Mesenchymal stem cell (in vitro differentiated cells and primary cell): ENCODE measurements around the gene CAND2.

ENCODE experiments used
- DNase-seq: peaks from one replicate; pipeline ENCODE4 v3.0.0-alpha.2; 2013
- H2AFZ ChIP-seq: one replicate; pipeline ENCODE4 v1.6.1; 2013; ENCODE audit warnings: low read depth, mild to moderate bottlenecking, control low read depth, inconsistent platforms, low read length, moderate library complexity
- H2AK5ac ChIP-seq: 2 replicates; pipeline ENCODE4 v1.6.1; 2013; ENCODE audit warnings: low read length, moderate library complexity, mild to moderate bottlenecking, inconsistent platforms; ENCODE audit not compliant: severe bottlenecking
- H2BK120ac ChIP-seq: one replicate; pipeline ENCODE4 v1.6.1; 2013; ENCODE audit warnings: low read depth, mild to moderate bottlenecking, inconsistent platforms, low read length, moderate library complexity
- H2BK12ac ChIP-seq, 2 experiments: one replicate each; pipeline ENCODE4 v1.6.1; 2013; ENCODE audit warnings: inconsistent platforms in 2 of 2, low read length in 2 of 2, mild to moderate bottlenecking in 2 of 2, moderate library complexity in 2 of 2, control low read depth in 1 of 2
- H2BK15ac ChIP-seq: one replicate; pipeline ENCODE4 v1.6.1; 2013; ENCODE audit warnings: mild to moderate bottlenecking, low read depth, inconsistent platforms; ENCODE audit not compliant: poor library complexity, severe bottlenecking
- H2BK5ac ChIP-seq: 2 replicates; pipeline ENCODE4 v1.6.1; 2013; ENCODE audit warnings: low read depth, mild to moderate bottlenecking, low read length, control low read depth, inconsistent platforms; ENCODE audit not compliant: poor library complexity, severe bottlenecking
- H3K14ac ChIP-seq, 2 experiments: one replicate each; pipeline ENCODE4 v1.6.1; 2013; ENCODE audit warnings: inconsistent platforms in 2 of 2, low read length in 2 of 2, control low read depth in 1 of 2, mild to moderate bottlenecking in 1 of 2, moderate library complexity in 1 of 2
- H3K18ac ChIP-seq, 2 experiments: one replicate each; pipeline ENCODE4 v1.6.1; 2013; ENCODE audit warnings: inconsistent platforms in 2 of 2, low read length in 2 of 2, control low read depth in 1 of 2, low read depth in 1 of 2, mild to moderate bottlenecking in 1 of 2
- H3K23ac ChIP-seq, 2 experiments: one replicate each; pipeline ENCODE4 v1.6.1; 2013; ENCODE audit warnings: inconsistent platforms in 2 of 2, low read length in 2 of 2, mild to moderate bottlenecking in 2 of 2, moderate library complexity in 2 of 2, control low read depth in 1 of 2
- H3K27ac ChIP-seq: 2 replicates; pipeline ENCODE4 v1.5.1; 2013; ENCODE audit warnings: mild to moderate bottlenecking, moderate library complexity, low read length, control low read depth, inconsistent platforms; ENCODE audit not compliant: poor library complexity, severe bottlenecking
- H3K27me3 ChIP-seq, 2 experiments: 2 replicates each; pipeline versions ENCODE4 v1.6.1 to v1.7.0; 2013; ENCODE audit warnings: low read length in 2 of 2, mild to moderate bottlenecking in 2 of 2, moderate library complexity in 2 of 2, control low read depth in 1 of 2, inconsistent platforms in 1 of 2; ENCODE audit not compliant: control insufficient read depth in 1 of 2, insufficient read depth in 1 of 2
- H3K36me3 ChIP-seq, 2 experiments: 2 replicates each; pipeline versions ENCODE4 v1.6.1 to v1.7.0; 2013; ENCODE audit warnings: low read length in 2 of 2, control low read depth in 1 of 2, inconsistent platforms in 1 of 2, low read depth in 1 of 2, mild to moderate bottlenecking in 1 of 2; ENCODE audit not compliant: insufficient read depth in 2 of 2, control insufficient read depth in 1 of 2
- H3K4ac ChIP-seq, 2 experiments: one replicate each; pipeline ENCODE4 v1.6.1; 2013; ENCODE audit warnings: inconsistent platforms in 2 of 2, low read length in 2 of 2, mild to moderate bottlenecking in 2 of 2, moderate library complexity in 2 of 2, control low read depth in 1 of 2, low read depth in 1 of 2
- H3K4me1 ChIP-seq: 2 replicates; pipeline ENCODE4 v1.6.1; 2013; ENCODE audit warnings: low read depth, low read length, control low read depth; ENCODE audit not compliant: control insufficient read depth, insufficient read depth
- H3K4me2 ChIP-seq: 2 replicates; pipeline ENCODE4 v1.6.1; 2013; ENCODE audit warnings: low read length, mild to moderate bottlenecking, inconsistent platforms; ENCODE audit not compliant: poor library complexity, severe bottlenecking
- H3K4me3 ChIP-seq, 2 experiments: 2 replicates each; pipeline versions ENCODE4 v1.5.1 to v1.7.0; 2013; ENCODE audit warnings: low read length in 2 of 2, mild to moderate bottlenecking in 2 of 2, control low read depth in 1 of 2, low read depth in 1 of 2; ENCODE audit not compliant: insufficient read depth in 1 of 2
- H3K79me1 ChIP-seq: replicated peaks from 2 replicates; pipeline ENCODE4 v1.6.1; 2013; ENCODE audit warnings: mild to moderate bottlenecking, control low read depth, low read length, inconsistent platforms; ENCODE audit not compliant: poor library complexity, severe bottlenecking
- H3K9ac ChIP-seq: 2 replicates; pipeline ENCODE4 v1.7.0; 2013; ENCODE audit warnings: mild to moderate bottlenecking, low read length, moderate library complexity
- H3K9me3 ChIP-seq: 2 replicates; pipeline ENCODE4 v1.7.0; 2013; ENCODE audit warnings: mild to moderate bottlenecking, low read length; ENCODE audit not compliant: control insufficient read depth
- H4K8ac ChIP-seq: one replicate; pipeline ENCODE4 v1.6.1; 2013; ENCODE audit warnings: inconsistent platforms, mild to moderate bottlenecking, low read length, moderate library complexity
- H4K91ac ChIP-seq: one replicate; pipeline ENCODE4 v1.6.1; 2013; ENCODE audit warnings: mild to moderate bottlenecking, low read length, inconsistent platforms
- WGBS: methylation state at CpG from one replicate; pipeline ENCODE4 v1.1.7; 2013; ENCODE audit warnings: mixed read lengths; 5-methylcytosine and 5-hydroxymethylcytosine counted together

The CAND2 gene

GRCh38 chr3:12807066-12807465, 10.6 kb downstream of the CAND2 start:
- H3K18ac ChIP-seq, result no peak overlapping the region
- H3K79me1 ChIP-seq, result no peaks in the 10 kb centered on the region
- no peak overlapping the region for H4K8ac ChIP-seq
- no peak overlapping the region for H2BK15ac ChIP-seq
- no peak overlapping the region for H2BK120ac ChIP-seq
- no peak overlapping the region for H3K23ac ChIP-seq
- H3K9me3 ChIP-seq, result no peaks in the 10 kb centered on the region
- peaks cover 0 to 29% of the 10 kb centered on the region in 2 experiments for H3K36me3 ChIP-seq
- no peak overlapping the region for H3K4me2 ChIP-seq
- DNase-seq, result no peak
- H2AFZ ChIP-seq, result no peak overlapping the region
- H3K27ac ChIP-seq, result no peak overlapping the region
- H2BK5ac ChIP-seq, result no peak overlapping the region
- H2BK12ac ChIP-seq, result no peak overlapping the region
- WGBS, result 96% methylated on average over 9 of the region's 9 CpGs
- no peak overlapping the region for H4K91ac ChIP-seq
- peaks cover 9% of the 10 kb centered on the region for H3K4me1 ChIP-seq
- H3K9ac ChIP-seq, result no peak overlapping the region
- no peak overlapping the region for H2AK5ac ChIP-seq
- no peak overlapping the region for H3K4ac ChIP-seq
- no peak overlapping the region for H3K14ac ChIP-seq
- no peak overlapping the region for H3K4me3 ChIP-seq
- peaks cover 0 to 11% of the 10 kb centered on the region in 2 experiments for H3K27me3 ChIP-seq

GRCh38 chr3:12807601-12808359, 11.3 kb downstream of the CAND2 start:
- DNase-seq, result no peak
- H3K18ac ChIP-seq, result no peak overlapping the region

GRCh38 chr3:12808587-12808986, 12.1 kb downstream of the CAND2 start:
- Histone ChIP-seq H4K91ac (no peak overlapping the region), H2AFZ (no peak overlapping the region), H2BK5ac (no peak overlapping the region), H3K27ac (no peak overlapping the region), H4K8ac (no peak overlapping the region), H3K27me3 (peaks cover 0 to 11% of the 10 kb centered on the region in 2 experiments), H3K4me2 (no peak overlapping the region), H3K36me3 (peaks cover 0 to 32% of the 10 kb centered on the region in 2 experiments), H3K18ac (no peak overlapping the region), H3K14ac (no peak overlapping the region), H3K9ac (no peak overlapping the region), H3K9me3 (no peaks in the 10 kb centered on the region), H2AK5ac (no peak overlapping the region), H3K4me3 (no peak overlapping the region), H2BK15ac (no peak overlapping the region), H3K4me1 (peaks cover 9% of the 10 kb centered on the region), H2BK12ac (no peak overlapping the region), H3K4ac (no peak overlapping the region), H3K79me1 (no peaks in the 10 kb centered on the region), H2BK120ac (no peak overlapping the region), H3K23ac (no peak overlapping the region)
- WGBS, result 70% methylated on average over 2 of the region's 2 CpGs
- no peak for DNase-seq

More at GRCh38 chr3:12807601-12808359, 11.3 kb downstream of the CAND2 start:
- Histone ChIP-seq H2BK12ac (no peak overlapping the region), H2BK5ac (no peak overlapping the region), H3K23ac (no peak overlapping the region), H3K9me3 (no peaks in the 10 kb centered on the region), H2BK15ac (no peak overlapping the region), H4K8ac (no peak overlapping the region), H3K79me1 (no peaks in the 10 kb centered on the region), H3K9ac (no peak overlapping the region), H3K4me2 (no peak overlapping the region), H3K14ac (no peak overlapping the region), H3K27ac (no peak overlapping the region), H2BK120ac (no peak overlapping the region), H3K4me1 (peaks cover 9% of the 10 kb centered on the region), H4K91ac (no peak overlapping the region), H2AFZ (no peak overlapping the region), H3K36me3 (peaks cover 0 to 30% of the 10 kb centered on the region in 2 experiments), H2AK5ac (no peak overlapping the region), H3K4me3 (no peak overlapping the region), H3K4ac (no peak overlapping the region), H3K27me3 (peaks cover 0 to 11% of the 10 kb centered on the region in 2 experiments)
- 78% methylated on average over 7 of the region's 7 CpGs for WGBS

GRCh38 chr3:12809001-12809400, 12.5 kb downstream of the CAND2 start:
- Histone ChIP-seq H3K36me3 (peaks cover 0 to 34% of the 10 kb centered on the region in 2 experiments), H3K14ac (no peak overlapping the region), H3K4ac (no peak overlapping the region), H2AFZ (no peak overlapping the region), H3K27ac (no peak overlapping the region), H2BK12ac (no peak overlapping the region), H3K9me3 (no peaks in the 10 kb centered on the region), H2BK15ac (no peak overlapping the region), H3K4me2 (no peak overlapping the region), H4K8ac (no peak overlapping the region), H2BK120ac (no peak overlapping the region), H3K4me1 (peaks cover 9% of the 10 kb centered on the region), H2BK5ac (no peak overlapping the region), H4K91ac (no peak overlapping the region), H3K27me3 (peaks cover 0 to 11% of the 10 kb centered on the region in 2 experiments), H2AK5ac (no peak overlapping the region), H3K9ac (no peak overlapping the region), H3K23ac (no peak overlapping the region), H3K4me3 (no peak overlapping the region), H3K18ac (no peak overlapping the region), H3K79me1 (no peaks in the 10 kb centered on the region)
- DNase-seq, result no peak
- WGBS, result 96% methylated on average over 1 of the region's 3 CpGs
